ENCODE results near the gene GABRR1.

GABRR1 gene

GRCh38 chr6:89148016-89148750 lies 69.0 kb downstream of the GABRR1 start:
- no peak for DNase-seq (ENCODE audit: low read depth)
- TF ChIP-seq CTCF (conservative IDR thresholded peaks at IDR 0.05; ENCODE audit: low read depth, low read length), result no peak
- H3K4me3 ChIP-seq (ENCODE audit: low read depth, low read length), result no peak overlapping the region

GRCh38 chr6:89146718-89147700 lies 70.1 kb downstream of the GABRR1 start:
- TF ChIP-seq CTCF (conservative IDR thresholded peaks at IDR 0.05; ENCODE audit: low read depth, low read length), result no peak
- peak overlapping the region; percentile 66 for H3K4me3 ChIP-seq (ENCODE audit: low read depth, low read length)
- DNase-seq (ENCODE audit: low read depth), result peak; percentile 61

GRCh38 chr6:89145956-89146717 lies 71.0 kb downstream of the GABRR1 start, which contains the start of gene PM20D2:
Gene PM20D2 (plus strand): TSS chr6:89146055. CDS start chr6:89146145, 90 bp downstream.
- DNase-seq (ENCODE audit: low read depth), result peak; percentile 19
- peak within 1 kb of the TSS; percentile 66 for H3K4me3 ChIP-seq (ENCODE audit: low read depth, low read length)
- TF ChIP-seq CTCF (conservative IDR thresholded peaks at IDR 0.05; ENCODE audit: low read depth, low read length), result no peak

- peak overlapping the region; percentile 66 for H3K4me3 ChIP-seq (ENCODE audit: low read depth, low read length)
- TF ChIP-seq CTCF (conservative IDR thresholded peaks at IDR 0.05; ENCODE audit: low read depth, low read length), result no peak
- DNase-seq (ENCODE audit: low read depth), result peak; percentile 42
Measured at GRCh38 chr6:89145091-89145955, 71.8 kb downstream of the GABRR1 start.

GRCh38 chr6:89144354-89144906 lies 72.7 kb downstream of the GABRR1 start:
- H3K4me3 ChIP-seq (ENCODE audit: low read depth, low read length), result no peak overlapping the region

More at GRCh38 chr6:89144354-89144906, 72.7 kb downstream of the GABRR1 start:
- no peak for DNase-seq (ENCODE audit: low read depth)
- no peak for TF ChIP-seq CTCF (conservative IDR thresholded peaks at IDR 0.05; ENCODE audit: low read depth, low read length)

Data from choroid plexus epithelial cell (primary cell).